GM18907 (cell line): ENCODE measurements around the gene PCBP3.

ENCODE experiments used
- ATAC-seq: cut with Tn5 transposase; IDR thresholded peaks from one replicate; pipeline ENCODE4 v1.9.1; 2021; ENCODE audit warnings: mild to moderate bottlenecking, moderate library complexity; ENCODE audit not compliant: unreplicated experiment

The PCBP3 gene

DNA sequence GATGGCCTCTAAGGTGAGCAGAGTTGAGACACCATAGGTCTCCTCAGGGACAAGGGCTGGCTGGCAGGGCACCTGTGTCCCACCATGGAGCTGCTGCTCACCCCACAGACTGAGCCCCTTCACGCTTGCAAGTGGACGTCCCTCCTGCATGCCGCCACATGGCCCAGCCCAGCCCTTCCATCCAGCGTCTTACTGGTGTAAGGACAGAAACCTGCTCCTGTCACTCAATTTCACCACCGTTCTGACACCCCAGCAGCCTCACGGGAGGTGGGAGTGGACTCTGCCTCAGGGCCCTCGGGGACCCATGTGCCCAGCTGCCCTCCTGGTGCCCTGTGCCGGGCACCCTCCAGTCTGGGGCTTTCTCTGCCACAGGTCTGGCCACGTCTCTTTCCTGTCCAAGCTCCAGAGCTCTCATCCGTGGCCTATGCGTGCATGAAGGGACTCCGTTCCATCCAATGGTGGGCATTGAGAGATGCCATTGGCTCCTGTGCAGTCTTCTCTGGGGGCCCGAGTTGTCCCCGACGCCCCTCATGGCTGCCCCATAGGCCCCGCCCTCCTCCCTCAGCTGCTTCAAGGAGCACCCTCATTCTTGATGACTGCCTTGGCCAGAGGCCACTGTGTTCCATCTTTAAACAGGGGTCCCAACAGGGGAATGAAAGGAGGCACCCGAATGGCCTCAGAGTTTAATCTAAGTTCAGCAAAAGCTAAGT lies 295.4 kb downstream of the PCBP3 start:
- no peak for ATAC-seq

- ATAC-seq = no peak
Observed at GRCh38 chr21:45939521-45940045, 296.1 kb downstream of the PCBP3 start.

- ATAC-seq = no peak
Observed at GRCh38 chr21:45940091-45940490, 296.6 kb downstream of the PCBP3 start.

DNA sequence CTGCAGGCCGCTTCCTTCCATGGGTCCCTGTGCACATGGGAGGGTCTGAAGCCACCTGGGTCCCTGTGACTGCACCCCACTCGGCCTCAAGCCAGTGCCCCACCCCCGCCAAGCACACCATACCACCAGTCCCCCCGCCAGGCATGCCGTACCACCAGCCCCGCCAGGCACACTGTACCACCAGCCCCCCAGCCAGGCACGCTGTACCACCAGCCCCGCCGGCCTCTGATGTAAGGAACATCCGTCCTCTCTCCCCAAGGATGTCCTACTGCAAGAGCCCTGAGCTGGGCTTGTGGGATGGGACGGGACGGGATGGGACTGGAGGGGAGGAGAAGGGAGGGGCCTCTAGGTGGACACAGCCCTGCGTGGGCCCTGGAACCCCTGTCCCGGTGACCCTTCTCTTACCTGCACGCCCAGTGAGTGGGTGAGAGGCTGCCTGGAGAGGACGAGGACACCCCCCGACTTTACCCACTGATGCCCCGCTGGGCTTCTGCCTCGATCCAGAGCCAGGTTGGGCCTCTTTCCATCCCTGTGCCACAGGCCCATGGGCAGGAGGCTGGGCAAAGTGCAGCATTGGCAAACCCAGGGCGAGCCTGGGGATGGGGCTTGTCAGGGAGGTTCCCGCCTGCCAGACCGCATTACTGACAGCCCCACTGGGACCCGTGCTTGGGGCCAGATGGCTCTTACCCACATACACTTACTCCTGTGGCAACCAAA lies 297.3 kb downstream of the PCBP3 start:
- ATAC-seq = no peak

DNA sequence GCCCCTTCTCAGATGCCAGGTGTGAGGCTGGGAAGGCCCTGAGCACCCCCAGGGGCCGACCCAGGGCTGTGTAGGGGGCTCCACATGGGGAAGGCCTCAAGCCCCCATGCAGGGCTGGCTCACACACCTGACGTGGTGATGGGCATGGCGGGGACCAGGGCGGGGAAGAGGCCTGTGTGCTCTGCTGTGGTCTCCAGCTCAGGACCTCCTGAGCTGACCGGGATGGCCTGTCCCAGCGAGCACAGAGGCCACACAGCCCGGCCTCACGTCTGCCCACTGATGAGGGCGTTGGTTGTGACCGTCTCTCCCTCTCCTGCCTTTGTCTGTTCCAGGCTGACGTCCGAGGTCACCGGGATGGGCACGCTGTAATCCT lies 297.8 kb downstream of the PCBP3 start:
- ATAC-seq = no peak

- no peak for ATAC-seq
Observed at GRCh38 chr21:45941717-45942546, 298.4 kb downstream of the PCBP3 start.

DNA sequence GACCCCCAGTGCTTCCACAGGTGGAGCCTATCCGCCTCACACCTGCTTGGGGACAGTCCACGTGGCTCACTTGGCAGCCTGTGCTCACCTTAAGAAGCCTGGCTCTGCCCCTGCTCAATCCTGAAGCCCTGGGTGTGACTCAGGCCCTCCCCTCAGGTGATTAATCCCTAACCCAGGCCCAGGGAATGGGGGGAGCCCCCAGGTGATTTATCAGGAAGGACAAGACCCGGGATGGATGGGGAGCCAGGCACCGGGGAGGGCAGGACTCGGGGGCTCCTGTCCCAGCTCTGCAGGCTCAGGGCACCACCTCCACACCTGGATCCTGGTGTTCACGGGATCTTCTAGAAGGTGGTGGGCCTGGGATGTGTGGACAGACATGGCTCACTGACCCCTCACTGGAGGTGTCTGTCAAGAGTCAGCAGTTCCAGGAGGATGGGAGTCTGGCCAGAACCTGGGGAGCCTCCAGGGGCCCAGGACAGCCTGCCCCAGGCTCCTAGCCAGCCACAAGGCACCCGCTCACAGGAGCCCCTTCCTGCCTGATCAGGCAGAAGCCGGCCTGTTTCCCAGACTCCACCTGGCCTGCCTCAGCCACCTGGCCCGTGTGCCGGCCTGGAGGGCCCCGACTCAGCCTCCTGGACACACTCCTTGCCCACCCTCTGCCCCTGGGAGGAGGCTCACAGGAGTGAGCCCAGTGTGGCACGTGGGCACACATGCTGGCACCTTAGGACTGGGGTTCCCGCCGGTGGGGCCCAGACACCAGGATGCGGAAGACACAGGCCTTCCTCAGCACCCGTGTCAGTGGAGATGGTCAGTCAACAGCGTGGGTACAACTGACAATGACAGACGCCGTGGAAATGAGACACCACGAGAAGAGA lies 299.5 kb downstream of the PCBP3 start:
- ATAC-seq = no peak

DNA sequence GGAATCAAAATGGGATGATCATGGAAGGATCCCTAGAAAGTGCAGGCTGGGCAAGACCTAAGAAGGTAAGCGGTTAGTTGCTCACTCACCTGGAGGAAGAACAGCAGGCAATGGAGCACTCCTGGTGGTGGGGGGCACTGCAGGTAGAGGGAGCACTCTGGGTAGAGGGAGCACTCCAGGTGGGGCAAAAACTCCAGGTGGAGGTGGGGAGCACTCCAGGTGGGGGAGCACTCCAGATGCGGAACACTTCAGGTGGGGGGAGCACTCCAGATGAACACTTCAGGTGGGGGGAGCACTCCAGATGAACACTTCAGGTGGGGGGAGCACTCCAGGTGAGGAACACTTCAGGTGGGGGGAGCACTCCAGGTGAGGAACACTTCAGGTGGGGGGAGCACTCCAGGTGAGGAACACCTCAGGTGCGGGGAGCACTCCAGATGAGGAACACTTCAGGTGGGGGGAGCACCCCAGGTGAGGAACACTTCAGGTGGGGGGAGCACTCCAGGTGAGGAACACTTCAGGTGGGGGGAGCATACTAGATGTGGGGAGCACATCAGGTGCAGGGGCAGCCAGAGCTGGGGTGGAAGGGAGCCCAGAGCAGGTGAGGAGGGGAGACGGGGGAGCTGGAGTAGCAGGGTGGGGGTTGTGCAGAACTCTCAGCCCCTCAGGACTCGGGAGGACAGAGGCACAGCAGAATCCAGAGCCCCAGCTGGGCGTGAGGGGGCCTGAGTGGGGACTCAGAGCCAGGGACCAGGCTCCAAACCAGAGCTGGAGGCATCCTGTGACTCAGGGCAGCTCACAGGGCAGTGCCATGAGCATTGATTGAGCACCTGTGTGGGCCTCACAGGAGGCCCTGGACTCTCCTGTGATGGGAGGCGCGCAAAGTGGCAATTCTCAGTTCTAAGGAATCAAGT lies 300.4 kb downstream of the PCBP3 start:
- no peak for ATAC-seq

DNA sequence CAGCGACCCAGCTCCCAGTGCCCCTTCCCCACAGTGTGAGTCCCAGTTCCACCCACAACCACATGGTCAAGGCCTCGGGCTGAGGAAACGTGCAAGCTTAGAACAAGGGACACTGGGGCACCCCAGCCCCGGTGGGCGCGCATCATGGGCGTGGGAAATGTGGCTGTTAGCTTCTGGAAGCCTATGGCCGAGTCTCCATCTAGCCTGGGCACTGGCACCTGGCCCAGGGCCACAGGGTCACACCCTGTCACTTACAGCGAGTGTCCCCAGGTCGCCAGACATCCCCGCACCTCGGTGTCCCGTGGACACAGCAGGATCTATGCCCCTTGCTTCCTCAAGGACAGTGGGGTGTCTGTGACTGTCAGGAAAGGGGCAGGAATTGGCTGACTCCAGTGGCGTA lies 301.1 kb downstream of the PCBP3 start:
- ATAC-seq = no peak

DNA sequence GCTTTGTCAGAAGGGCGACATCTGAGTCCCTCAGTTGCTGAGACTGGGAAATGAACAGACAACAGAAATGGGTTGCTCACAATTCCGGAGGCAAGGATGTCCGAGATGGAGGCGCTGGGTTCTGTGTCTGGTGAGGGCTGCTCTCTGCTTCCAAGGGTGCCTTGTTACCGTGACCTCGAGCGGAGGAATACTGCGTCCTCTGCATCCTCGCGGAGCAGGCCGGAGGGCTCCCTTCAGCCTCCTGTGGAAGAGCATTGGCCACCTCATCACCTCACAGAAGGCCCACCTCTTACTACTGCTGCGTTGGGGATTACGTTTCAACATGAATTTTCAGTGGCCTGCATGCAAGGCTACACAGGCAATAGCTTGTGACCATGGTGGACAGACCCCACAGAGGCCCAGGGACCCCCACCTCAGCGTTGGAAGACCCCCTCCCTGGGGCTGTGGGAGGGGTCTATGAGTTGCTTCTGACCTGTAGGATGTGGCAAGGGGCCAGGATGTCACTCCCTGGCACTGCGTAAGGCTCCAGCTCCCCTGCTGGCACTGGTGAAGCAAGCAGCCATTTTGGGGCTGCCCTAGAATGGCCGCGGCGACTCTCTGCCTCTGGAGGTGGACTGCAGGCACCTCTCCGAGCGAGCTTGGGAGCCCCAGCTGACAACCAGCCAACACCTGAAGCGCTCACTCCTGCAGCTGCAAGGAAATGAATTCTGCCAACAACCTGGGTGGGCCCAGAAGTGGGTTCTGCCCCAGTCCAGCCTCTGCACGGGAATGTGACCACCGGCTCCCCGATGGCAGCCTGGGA lies 301.7 kb downstream of the PCBP3 start:
- ATAC-seq = no peak

DNA sequence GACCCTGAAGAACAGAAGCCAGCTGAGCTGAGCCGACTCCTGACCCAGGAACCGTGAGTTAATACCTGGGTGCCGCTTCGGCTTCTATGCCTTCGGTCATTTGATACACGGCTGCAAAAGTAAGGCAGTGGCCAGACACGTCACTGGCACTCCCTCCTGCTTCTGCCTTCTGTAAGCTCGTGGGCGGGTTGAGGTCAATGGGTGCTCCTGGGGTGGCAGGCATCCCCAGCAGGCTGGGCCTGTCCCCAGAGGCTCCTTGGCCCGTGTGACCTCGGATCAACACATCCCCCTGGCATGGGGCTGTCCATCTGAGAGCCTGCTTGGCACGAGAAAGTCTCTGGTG lies 302.3 kb downstream of the PCBP3 start:
- no peak for ATAC-seq

GRCh38 chr21:45947296-45947695 lies 303.8 kb downstream of the PCBP3 start:
- no peak for ATAC-seq

GRCh38 chr21:45947716-45948255 lies 304.3 kb downstream of the PCBP3 start:
- no peak for ATAC-seq

DNA sequence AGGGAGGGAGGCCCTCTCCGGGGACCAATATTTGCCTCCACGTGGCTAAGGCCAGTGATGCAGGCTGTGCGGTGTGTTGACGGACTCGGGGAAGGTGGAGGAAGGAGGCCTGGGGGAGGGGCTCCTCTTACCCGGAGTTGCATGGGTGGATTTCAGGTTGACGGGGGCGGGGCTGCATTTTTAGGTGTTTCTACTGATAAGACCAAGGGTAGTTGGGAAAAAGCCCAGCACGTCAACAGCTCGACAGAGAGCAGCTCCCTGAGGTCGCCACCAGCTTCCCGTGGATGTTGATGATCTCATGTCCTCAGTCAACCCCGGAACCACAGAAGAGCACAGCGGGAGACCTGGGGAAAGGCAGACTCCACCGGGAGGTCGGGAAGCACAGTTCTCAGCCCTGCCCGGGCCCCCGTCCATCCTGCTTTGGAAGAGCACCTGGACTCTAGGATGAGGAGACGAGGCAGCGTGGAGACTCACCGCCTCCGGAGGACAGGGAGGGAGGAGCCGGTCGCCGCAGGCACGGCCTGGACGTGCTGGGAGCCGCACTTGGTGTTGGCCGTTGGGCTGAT lies 305.1 kb downstream of the PCBP3 start:
- ATAC-seq = no peak

DNA sequence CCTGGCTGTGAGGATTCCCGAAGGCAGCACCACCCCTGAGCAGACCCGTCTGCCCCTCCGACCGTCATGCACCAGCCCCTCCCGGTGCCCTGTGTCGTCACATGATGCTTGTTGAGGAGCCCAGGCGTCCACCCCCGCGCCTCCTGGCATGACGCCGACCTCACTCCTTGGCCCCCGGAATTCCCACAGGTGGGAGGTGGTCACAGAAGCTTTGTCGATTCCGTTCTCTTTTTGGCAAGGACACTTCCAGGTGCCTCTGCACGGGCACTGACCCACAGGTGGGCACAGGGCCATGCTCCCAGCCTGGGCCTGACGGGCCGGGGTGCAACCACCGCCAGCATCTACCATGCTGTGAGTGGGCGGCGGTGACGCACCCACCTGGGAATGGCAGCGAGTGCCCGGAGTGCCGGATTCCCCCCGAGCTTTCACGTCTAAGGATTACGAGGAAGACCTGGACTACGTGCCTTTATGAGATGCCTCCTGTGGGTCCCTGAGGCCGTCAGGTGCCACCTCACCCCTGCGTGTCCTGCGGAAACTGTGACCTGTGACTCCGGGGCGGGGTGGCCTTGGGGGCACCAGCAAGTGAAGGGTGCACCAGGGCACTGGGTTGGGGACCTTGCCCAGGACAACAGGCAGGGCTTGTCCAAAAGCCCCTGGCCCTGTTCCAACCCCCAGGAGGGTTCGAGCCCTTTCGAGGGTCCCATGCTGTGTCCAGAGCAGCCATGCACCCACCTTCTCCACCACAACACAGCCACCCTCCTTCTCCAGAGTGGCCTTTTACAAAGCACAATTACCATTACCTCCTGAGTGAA lies 306.6 kb downstream of the PCBP3 start:
- ATAC-seq = no peak

DNA sequence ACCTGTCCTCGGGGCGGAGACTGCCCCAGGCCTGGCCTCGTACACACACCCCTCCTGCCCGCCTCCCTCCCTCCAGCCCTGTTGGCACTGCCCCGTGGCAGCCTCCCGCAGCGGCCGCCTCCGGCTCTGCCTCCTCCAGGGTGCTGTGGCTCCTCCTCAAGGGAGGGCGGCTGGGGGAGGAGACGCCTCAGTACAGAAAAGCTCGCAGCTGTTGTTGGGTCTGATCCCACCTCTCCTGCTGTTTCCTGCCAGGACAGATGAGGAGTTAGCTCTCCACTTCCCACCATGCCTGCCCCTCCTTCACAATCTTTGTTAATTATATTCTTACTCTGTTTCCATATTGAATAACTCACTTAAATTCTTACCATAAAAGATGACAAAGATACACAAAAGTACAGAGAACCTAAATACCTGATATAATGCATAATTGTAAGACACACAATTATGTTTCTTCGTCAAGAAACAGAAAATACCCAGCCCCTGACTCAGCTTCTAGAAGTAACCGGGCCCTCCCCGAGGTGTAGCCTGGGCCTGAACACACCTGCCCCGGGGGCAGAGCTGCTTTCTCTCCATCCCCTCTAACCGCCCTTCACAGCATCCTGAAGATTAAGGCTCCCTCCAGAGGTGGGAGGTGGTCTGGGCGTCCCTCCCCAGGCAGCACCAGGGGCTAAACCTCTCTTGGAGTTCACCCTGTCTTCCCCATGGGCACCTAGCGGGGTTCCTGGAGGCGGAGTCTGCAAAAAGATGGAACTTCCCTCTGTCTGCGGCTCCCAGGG lies 307.4 kb downstream of the PCBP3 start:
- no peak for ATAC-seq

DNA sequence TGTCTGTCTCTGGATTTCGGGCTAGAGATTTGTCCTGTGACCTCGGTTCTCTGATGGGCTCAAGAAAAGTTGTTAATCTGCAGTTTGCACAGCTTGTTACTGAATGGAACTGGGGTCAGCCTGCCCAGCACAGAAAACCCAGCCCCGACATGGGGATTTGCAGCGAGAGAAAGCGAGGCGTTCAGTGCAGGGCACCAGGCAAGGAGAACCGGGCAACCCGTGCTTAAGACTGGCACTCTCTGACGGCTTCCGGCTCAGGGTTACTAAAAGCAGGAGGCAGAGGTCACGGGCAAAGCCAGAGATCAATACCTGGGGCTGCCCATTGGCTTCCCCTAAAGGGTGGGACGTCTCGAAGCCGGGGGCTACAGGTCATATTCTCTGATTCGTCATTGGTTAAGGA lies 308.2 kb downstream of the PCBP3 start:
- no peak for ATAC-seq
